GM23338 (cell line): ENCODE results near the gene TAOK2.

Experiments
- CREB1 ChIP-seq: fragments of 250-450 bp; sonication (Bioruptor Pico); IDR thresholded peaks from 2 replicates; pipeline ENCODE4 v1.5.0; 2020; ENCODE audit warnings: low read depth, mild to moderate bottlenecking, moderate library complexity
- EZH2 ChIP-seq: fragments of 200-600 bp; sonication (generic); IDR thresholded peaks from one replicate; pipeline ENCODE4 v1.8.0; 2017; ENCODE audit warnings: antibody characterized with exemption, mild to moderate bottlenecking, low read depth; ENCODE audit not compliant: unreplicated experiment
- EZH2phosphoT487 ChIP-seq: fragments of 200-600 bp; sonication (generic); IDR thresholded peaks from one replicate; pipeline ENCODE4 v1.8.1; 2018; ENCODE audit warnings: antibody characterized with exemption; ENCODE audit not compliant: unreplicated experiment
- NANOG ChIP-seq: IDR thresholded peaks from 2 replicates; pipeline ENCODE4 v1.6.1; 2016; ENCODE audit warnings: antibody characterized with exemption, borderline replicate concordance
- POLR2AphosphoS5 ChIP-seq: IDR thresholded peaks from 2 replicates; pipeline ENCODE4 v1.6.1; 2016; ENCODE audit warnings: antibody characterized with exemption, low read depth
- TF ChIP-seq, protein P1 (sequence below), 2 experiments: fragments of 200-600 bp in 1 of 2; sonication (generic) in 1 of 2; conservative IDR thresholded peaks; 2 replicates each; pipeline versions ENCODE4 v1.5.1 to v1.6.1; 2016 to 2017; ENCODE audit warnings: antibody characterized with exemption in 2 of 2, low read depth in 2 of 2, mild to moderate bottlenecking in 2 of 2, moderate library complexity in 1 of 2
- TF ChIP-seq, protein P2 (sequence below): IDR thresholded peaks from one replicate; pipeline ENCODE4 v1.6.1; 2018; ENCODE audit warnings: antibody characterized with exemption; ENCODE audit not compliant: unreplicated experiment

DNA sequence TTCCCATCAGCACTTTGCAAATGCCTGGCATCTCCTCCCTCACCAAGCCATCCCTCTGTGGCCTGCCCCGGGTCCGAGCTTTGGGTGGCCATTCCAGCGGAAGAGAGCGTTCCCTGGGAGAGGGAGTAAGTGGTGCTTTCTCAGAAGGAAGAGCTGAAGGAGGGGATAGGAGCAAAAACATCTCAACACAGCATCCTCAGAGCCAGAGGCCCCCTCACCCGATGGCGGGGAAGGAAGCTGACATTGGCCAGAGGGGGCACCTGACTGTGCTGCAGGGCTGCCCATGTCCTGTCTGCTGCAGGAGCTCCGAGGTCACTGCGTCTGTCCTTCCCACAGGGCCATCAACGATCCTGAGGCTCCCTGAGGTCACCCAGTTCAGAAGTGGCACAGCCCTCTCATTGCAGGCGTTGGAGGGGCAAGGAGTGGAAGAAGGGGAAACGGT is 57.8 kb downstream of the TAOK2 start:
- TF ChIP-seq EZH2 = no peak
- TF ChIP-seq, protein P1, sequence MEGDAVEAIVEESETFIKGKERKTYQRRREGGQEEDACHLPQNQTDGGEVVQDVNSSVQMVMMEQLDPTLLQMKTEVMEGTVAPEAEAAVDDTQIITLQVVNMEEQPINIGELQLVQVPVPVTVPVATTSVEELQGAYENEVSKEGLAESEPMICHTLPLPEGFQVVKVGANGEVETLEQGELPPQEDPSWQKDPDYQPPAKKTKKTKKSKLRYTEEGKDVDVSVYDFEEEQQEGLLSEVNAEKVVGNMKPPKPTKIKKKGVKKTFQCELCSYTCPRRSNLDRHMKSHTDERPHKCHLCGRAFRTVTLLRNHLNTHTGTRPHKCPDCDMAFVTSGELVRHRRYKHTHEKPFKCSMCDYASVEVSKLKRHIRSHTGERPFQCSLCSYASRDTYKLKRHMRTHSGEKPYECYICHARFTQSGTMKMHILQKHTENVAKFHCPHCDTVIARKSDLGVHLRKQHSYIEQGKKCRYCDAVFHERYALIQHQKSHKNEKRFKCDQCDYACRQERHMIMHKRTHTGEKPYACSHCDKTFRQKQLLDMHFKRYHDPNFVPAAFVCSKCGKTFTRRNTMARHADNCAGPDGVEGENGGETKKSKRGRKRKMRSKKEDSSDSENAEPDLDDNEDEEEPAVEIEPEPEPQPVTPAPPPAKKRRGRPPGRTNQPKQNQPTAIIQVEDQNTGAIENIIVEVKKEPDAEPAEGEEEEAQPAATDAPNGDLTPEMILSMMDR (conservative IDR thresholded peaks at IDR 0.05; ENCODE audit: low read depth in 2 of 2) = no peak
- no peak for TF ChIP-seq POLR2AphosphoS5
- no peak for TF ChIP-seq NANOG
- TF ChIP-seq EZH2phosphoT487 = no peak
- TF ChIP-seq, protein P2, sequence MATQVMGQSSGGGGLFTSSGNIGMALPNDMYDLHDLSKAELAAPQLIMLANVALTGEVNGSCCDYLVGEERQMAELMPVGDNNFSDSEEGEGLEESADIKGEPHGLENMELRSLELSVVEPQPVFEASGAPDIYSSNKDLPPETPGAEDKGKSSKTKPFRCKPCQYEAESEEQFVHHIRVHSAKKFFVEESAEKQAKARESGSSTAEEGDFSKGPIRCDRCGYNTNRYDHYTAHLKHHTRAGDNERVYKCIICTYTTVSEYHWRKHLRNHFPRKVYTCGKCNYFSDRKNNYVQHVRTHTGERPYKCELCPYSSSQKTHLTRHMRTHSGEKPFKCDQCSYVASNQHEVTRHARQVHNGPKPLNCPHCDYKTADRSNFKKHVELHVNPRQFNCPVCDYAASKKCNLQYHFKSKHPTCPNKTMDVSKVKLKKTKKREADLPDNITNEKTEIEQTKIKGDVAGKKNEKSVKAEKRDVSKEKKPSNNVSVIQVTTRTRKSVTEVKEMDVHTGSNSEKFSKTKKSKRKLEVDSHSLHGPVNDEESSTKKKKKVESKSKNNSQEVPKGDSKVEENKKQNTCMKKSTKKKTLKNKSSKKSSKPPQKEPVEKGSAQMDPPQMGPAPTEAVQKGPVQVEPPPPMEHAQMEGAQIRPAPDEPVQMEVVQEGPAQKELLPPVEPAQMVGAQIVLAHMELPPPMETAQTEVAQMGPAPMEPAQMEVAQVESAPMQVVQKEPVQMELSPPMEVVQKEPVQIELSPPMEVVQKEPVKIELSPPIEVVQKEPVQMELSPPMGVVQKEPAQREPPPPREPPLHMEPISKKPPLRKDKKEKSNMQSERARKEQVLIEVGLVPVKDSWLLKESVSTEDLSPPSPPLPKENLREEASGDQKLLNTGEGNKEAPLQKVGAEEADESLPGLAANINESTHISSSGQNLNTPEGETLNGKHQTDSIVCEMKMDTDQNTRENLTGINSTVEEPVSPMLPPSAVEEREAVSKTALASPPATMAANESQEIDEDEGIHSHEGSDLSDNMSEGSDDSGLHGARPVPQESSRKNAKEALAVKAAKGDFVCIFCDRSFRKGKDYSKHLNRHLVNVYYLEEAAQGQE = no peak
- TF ChIP-seq CREB1 (CRISPR knock-in tag) = no peak
